Dedifferentiated amniotic fluid mesenchymal stem cell (primary cell): ENCODE measurements around the gene THRB.

Experiments
- DNase-seq: peaks from one replicate; pipeline ENCODE4 v3.0.0-alpha.2; 2016; ENCODE audit errors: extremely low spot score

Gene THRB

GRCh38 chr3:24377218-24377993 lies 117.2 kb downstream of the THRB start:
- no peak for DNase-seq

- no peak for DNase-seq
Observed at GRCh38 chr3:24375947-24376384, 118.7 kb downstream of the THRB start.

- DNase-seq = no peak
Observed at GRCh38 chr3:24374801-24375200, 119.8 kb downstream of the THRB start.

GRCh38 chr3:24373198-24373959 lies 121.3 kb downstream of the THRB start:
- no peak for DNase-seq

- DNase-seq = no peak
Observed at GRCh38 chr3:24372559-24373197, 122.0 kb downstream of the THRB start.

GRCh38 chr3:24370352-24371090 lies 124.1 kb downstream of the THRB start:
- DNase-seq = no peak

GRCh38 chr3:24368605-24369004 lies 126.0 kb downstream of the THRB start:
- no peak for DNase-seq

- DNase-seq = no peak
Observed at GRCh38 chr3:24367664-24368264, 126.9 kb downstream of the THRB start.

- DNase-seq = no peak
Observed at GRCh38 chr3:24367216-24367615, 127.4 kb downstream of the THRB start.

GRCh38 chr3:24365168-24365567 lies 129.5 kb downstream of the THRB start:
- peak; percentile 93 for DNase-seq

GRCh38 chr3:24364359-24364758 lies 130.3 kb downstream of the THRB start:
- DNase-seq = no peak

GRCh38 chr3:24363242-24363641 lies 131.4 kb downstream of the THRB start:
- DNase-seq = no peak

GRCh38 chr3:24361623-24362022 lies 133.0 kb downstream of the THRB start:
- DNase-seq = no peak

GRCh38 chr3:24360957-24361356 lies 133.7 kb downstream of the THRB start:
- no peak for DNase-seq

- no peak for DNase-seq
Observed at GRCh38 chr3:24359645-24360462, 134.8 kb downstream of the THRB start.

GRCh38 chr3:24359102-24359501 lies 135.5 kb downstream of the THRB start:
- DNase-seq = no peak

- no peak for DNase-seq
Observed at GRCh38 chr3:24357635-24358034, 137.0 kb downstream of the THRB start.

- DNase-seq = no peak
Observed at GRCh38 chr3:24355806-24356205, 138.8 kb downstream of the THRB start.

- no peak for DNase-seq
Observed at GRCh38 chr3:24354230-24354629, 140.4 kb downstream of the THRB start.

- DNase-seq = no peak
Observed at GRCh38 chr3:24352893-24353553, 141.6 kb downstream of the THRB start.
